HL-60 (cell line): ENCODE measurements around the gene FNDC3B.

ENCODE experiments used
- DNase-seq, 2 experiments: peaks; one replicate each; pipeline ENCODE4 v3.0.0-alpha.2; 2010 to 2020; ENCODE audit warnings: low read depth in 1 of 2, low spot score in 1 of 2
- H3K27ac ChIP-seq: fragments of 250-450 bp; sonication (Bioruptor Pico); replicated peaks from 2 replicates; pipeline ENCODE4 v1.5.1; 2020; ENCODE audit warnings: mild to moderate bottlenecking, moderate library complexity
- H3K27me3 ChIP-seq: fragments of 250-450 bp; sonication (Bioruptor Pico); 2 replicates; pipeline ENCODE4 v1.5.1; 2021; ENCODE audit warnings: mild to moderate bottlenecking, moderate library complexity; ENCODE audit not compliant: insufficient read depth, poor library complexity, severe bottlenecking
- H3K4me3 ChIP-seq: replicated peaks from 2 replicates; pipeline ENCODE4 v1.5.1; 2011; ENCODE audit warnings: mild to moderate bottlenecking, control low read depth, low read length; ENCODE audit not compliant: insufficient read depth
- CTCF ChIP-seq: IDR thresholded peaks from one replicate; pipeline ENCODE4 v1.5.1; 2011; ENCODE audit warnings: low read length, control low read depth, inconsistent platforms; ENCODE audit not compliant: insufficient read depth
- GABPA ChIP-seq: IDR thresholded peaks from 2 replicates; pipeline ENCODE4 v1.6.1; 2012; ENCODE audit warnings: low read depth
- POLR2AphosphoS5 ChIP-seq: IDR thresholded peaks from 2 replicates; pipeline ENCODE4 v1.6.1; 2012; ENCODE audit warnings: low read depth
- REST ChIP-seq: IDR thresholded peaks from 2 replicates; pipeline ENCODE4 v1.6.1; 2012; ENCODE audit warnings: low read depth; ENCODE audit not compliant: insufficient replicate concordance
- SPI1 ChIP-seq: IDR thresholded peaks from 2 replicates; pipeline ENCODE4 v1.6.1; 2012; ENCODE audit warnings: low read depth, mild to moderate bottlenecking, borderline replicate concordance

Gene FNDC3B

GRCh38 chr3:172351895-172352466, 312.6 kb downstream of the FNDC3B start:
- TF ChIP-seq SPI1 (no peak), REST (no peak), POLR2AphosphoS5 (no peak), GABPA (no peak), CTCF (no peak)
- no peak overlapping the region for H3K27ac ChIP-seq
- no peaks in the 10 kb centered on the region for H3K27me3 ChIP-seq
- no peak for DNase-seq
- H3K4me3 ChIP-seq, result no peak overlapping the region

- no peak for DNase-seq
- H3K4me3 ChIP-seq, result no peak overlapping the region
- TF ChIP-seq SPI1 (no peak), CTCF (no peak), POLR2AphosphoS5 (no peak), REST (no peak), GABPA (no peak)
- no peaks in the 10 kb centered on the region for H3K27me3 ChIP-seq
- no peak overlapping the region for H3K27ac ChIP-seq
Measured at GRCh38 chr3:172352786-172353185, 313.4 kb downstream of the FNDC3B start.

- no peak for DNase-seq
- no peak overlapping the region for H3K4me3 ChIP-seq
- no peak for TF ChIP-seq POLR2AphosphoS5
- H3K27me3 ChIP-seq, result no peaks in the 10 kb centered on the region
- no peak overlapping the region for H3K27ac ChIP-seq
Measured at GRCh38 chr3:172354931-172355499, 315.6 kb downstream of the FNDC3B start.

GRCh38 chr3:172355836-172356235, 316.5 kb downstream of the FNDC3B start:
- Histone ChIP-seq H3K27ac (no peak overlapping the region), H3K27me3 (no peaks in the 10 kb centered on the region), H3K4me3 (no peak overlapping the region)
- TF ChIP-seq REST (no peak), GABPA (no peak)
- DNase-seq, result no peak
